ENCODE data around the gene PKLR. TPM values are rescaled to one million over a fixed set of nuclear protein-coding genes. Genes with fewer than 3 reads are reported as not detected.

Gene PKLR
- total RNA-seq, 1 donor from 2014 or later, result not detected

GRCh38 chr1:155287987-155288543 is 13.2 kb downstream of the PKLR start:
- Histone ChIP-seq H3K36me3 (no peaks in the 10 kb centered on the region), H3K9me3 (replicated peaks) (no peaks in the 10 kb centered on the region), H3K4me3 (no peak overlapping the region), H3K27me3 (ENCODE audit: low read depth) (peaks cover 13% of the 10 kb centered on the region), H3K4me1 (no peaks in the 10 kb centered on the region), H3K27ac (replicated peaks) (no peak overlapping the region)
- TF ChIP-seq, protein P1, sequence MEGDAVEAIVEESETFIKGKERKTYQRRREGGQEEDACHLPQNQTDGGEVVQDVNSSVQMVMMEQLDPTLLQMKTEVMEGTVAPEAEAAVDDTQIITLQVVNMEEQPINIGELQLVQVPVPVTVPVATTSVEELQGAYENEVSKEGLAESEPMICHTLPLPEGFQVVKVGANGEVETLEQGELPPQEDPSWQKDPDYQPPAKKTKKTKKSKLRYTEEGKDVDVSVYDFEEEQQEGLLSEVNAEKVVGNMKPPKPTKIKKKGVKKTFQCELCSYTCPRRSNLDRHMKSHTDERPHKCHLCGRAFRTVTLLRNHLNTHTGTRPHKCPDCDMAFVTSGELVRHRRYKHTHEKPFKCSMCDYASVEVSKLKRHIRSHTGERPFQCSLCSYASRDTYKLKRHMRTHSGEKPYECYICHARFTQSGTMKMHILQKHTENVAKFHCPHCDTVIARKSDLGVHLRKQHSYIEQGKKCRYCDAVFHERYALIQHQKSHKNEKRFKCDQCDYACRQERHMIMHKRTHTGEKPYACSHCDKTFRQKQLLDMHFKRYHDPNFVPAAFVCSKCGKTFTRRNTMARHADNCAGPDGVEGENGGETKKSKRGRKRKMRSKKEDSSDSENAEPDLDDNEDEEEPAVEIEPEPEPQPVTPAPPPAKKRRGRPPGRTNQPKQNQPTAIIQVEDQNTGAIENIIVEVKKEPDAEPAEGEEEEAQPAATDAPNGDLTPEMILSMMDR (IDR thresholded peaks at IDR 0.05; ENCODE audit: borderline replicate concordance), result no peak
- DNase-seq, result no peak
- intact Hi-C loops (cut with micrococcal nuclease), result no loop called here

- Histone ChIP-seq H3K36me3 (no peaks in the 10 kb centered on the region), H3K4me3 (no peak overlapping the region), H3K27me3 (ENCODE audit: low read depth) (peaks cover 2% of the 10 kb centered on the region), H3K27ac (replicated peaks) (no peak overlapping the region), H3K9me3 (replicated peaks) (no peaks in the 10 kb centered on the region), H3K4me1 (no peaks in the 10 kb centered on the region)
- intact Hi-C loops (cut with micrococcal nuclease), result no loop called here
- DNase-seq, result no peak
- TF ChIP-seq, protein P1 (IDR thresholded peaks at IDR 0.05; ENCODE audit: borderline replicate concordance), result no peak
Observed at GRCh38 chr1:155286544-155286943, 14.7 kb downstream of the PKLR start.

DNA sequence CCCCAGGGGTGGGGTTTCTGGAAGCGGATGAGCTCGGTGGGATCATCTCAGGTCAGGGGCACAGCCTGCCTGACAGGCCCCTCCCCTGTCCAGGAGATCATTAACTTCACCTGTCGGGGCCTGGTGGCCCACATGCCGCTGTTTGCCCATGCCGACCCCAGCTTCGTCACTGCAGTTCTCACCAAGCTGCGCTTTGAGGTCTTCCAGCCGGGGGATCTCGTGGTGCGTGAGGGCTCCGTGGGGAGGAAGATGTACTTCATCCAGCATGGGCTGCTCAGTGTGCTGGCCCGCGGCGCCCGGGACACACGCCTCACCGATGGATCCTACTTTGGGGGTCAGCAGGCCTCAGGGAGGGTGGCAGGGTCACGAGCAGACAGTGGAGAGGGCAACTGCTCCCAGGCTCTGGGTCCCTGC is 15.6 kb downstream of the PKLR start:
- intact Hi-C loops (cut with micrococcal nuclease), result no loop called here

GRCh38 chr1:155285063-155285462 is 16.2 kb downstream of the PKLR start:
- Histone ChIP-seq H3K4me1 (no peaks in the 10 kb centered on the region), H3K36me3 (no peaks in the 10 kb centered on the region), H3K27ac (replicated peaks) (no peak overlapping the region), H3K27me3 (ENCODE audit: low read depth) (no peaks in the 10 kb centered on the region), H3K9me3 (replicated peaks) (no peaks in the 10 kb centered on the region), H3K4me3 (no peak overlapping the region)
- intact Hi-C loops (cut with micrococcal nuclease), result no loop called here
- TF ChIP-seq, protein P1 (IDR thresholded peaks at IDR 0.05; ENCODE audit: borderline replicate concordance), result no peak
- no peak for DNase-seq

More for the DNA sequence above, 15.6 kb downstream of the PKLR start:
- no peaks in the 10 kb centered on the region for H3K9me3 ChIP-seq (replicated peaks)
- H3K27me3 ChIP-seq (ENCODE audit: low read depth), result no peaks in the 10 kb centered on the region
- DNase-seq, result no peak
- TF ChIP-seq, protein P1 (IDR thresholded peaks at IDR 0.05; ENCODE audit: borderline replicate concordance), result no peak
- H3K4me1 ChIP-seq, result no peaks in the 10 kb centered on the region
- H3K27ac ChIP-seq (replicated peaks), result no peak overlapping the region
- no peaks in the 10 kb centered on the region for H3K36me3 ChIP-seq
- H3K4me3 ChIP-seq, result no peak overlapping the region

- intact Hi-C loops (cut with micrococcal nuclease), result no loop called here
- Histone ChIP-seq H3K4me1 (no peaks in the 10 kb centered on the region), H3K27ac (replicated peaks) (no peak overlapping the region), H3K36me3 (no peaks in the 10 kb centered on the region), H3K4me3 (no peak overlapping the region), H3K9me3 (replicated peaks) (no peaks in the 10 kb centered on the region), H3K27me3 (ENCODE audit: low read depth) (no peaks in the 10 kb centered on the region)
- DNase-seq, result no peak
- TF ChIP-seq, protein P1 (IDR thresholded peaks at IDR 0.05; ENCODE audit: borderline replicate concordance), result no peak
Observed at GRCh38 chr1:155284476-155284875, 16.8 kb downstream of the PKLR start.
